MM.1S (cell line): ENCODE results near the gene DHX38.

Source experiments
- DNase-seq: peaks from one replicate; pipeline ENCODE4 v3.0.0-alpha.2; 2015
- H2AFZ ChIP-seq: fragments of 300-600 bp; sonication (generic); 2 replicates; pipeline ENCODE4 v1.6.0; 2016; ENCODE audit warnings: antibody characterized with exemption, low read length
- H3F3A ChIP-seq: fragments of 300-600 bp; sonication (generic); 2 replicates; pipeline ENCODE4 v1.6.1; 2016; ENCODE audit warnings: mild to moderate bottlenecking, antibody characterized with exemption, low read length, moderate library complexity, mixed read lengths; ENCODE audit not compliant: insufficient read depth
- H3K27ac ChIP-seq: fragments of 300-600 bp; sonication (generic); 2 replicates; pipeline ENCODE4 v1.5.1; 2016; ENCODE audit warnings: mild to moderate bottlenecking, low read length
- H3K27me3 ChIP-seq: fragments of 300-600 bp; sonication (generic); replicated peaks from 2 replicates; pipeline ENCODE4 v1.6.0; 2016; ENCODE audit warnings: low read length; ENCODE audit not compliant: insufficient read depth
- H3K36me3 ChIP-seq: fragments of 300-600 bp; sonication (generic); replicated peaks from 2 replicates; pipeline ENCODE4 v1.6.1; 2016; ENCODE audit warnings: mild to moderate bottlenecking, low read length, mixed read lengths; ENCODE audit not compliant: insufficient read depth
- H3K4me1 ChIP-seq: fragments of 300-600 bp; sonication (generic); 2 replicates; pipeline ENCODE4 v1.6.1; 2016; ENCODE audit warnings: low read length, mixed read lengths
- H3K4me2 ChIP-seq: fragments of 300-600 bp; sonication (generic); 2 replicates; pipeline ENCODE4 v1.6.0; 2016; ENCODE audit warnings: low read depth, low read length
- H3K4me3 ChIP-seq: fragments of 300-600 bp; sonication (generic); 2 replicates; pipeline ENCODE4 v1.5.1; 2016; ENCODE audit warnings: low read length, mixed read lengths
- H3K79me2 ChIP-seq: fragments of 300-600 bp; sonication (generic); 2 replicates; pipeline ENCODE4 v1.6.1; 2016; ENCODE audit warnings: mixed run types, low read length, mixed read lengths
- H3K9ac ChIP-seq: fragments of 300-600 bp; sonication (generic); 2 replicates; pipeline ENCODE4 v1.6.1; 2016; ENCODE audit warnings: low read length, mixed read lengths
- H3K9me2 ChIP-seq: fragments of 300-600 bp; sonication (generic); replicated peaks from 2 replicates; pipeline ENCODE4 v1.6.1; 2016; ENCODE audit warnings: mild to moderate bottlenecking, low read length, mixed read lengths; ENCODE audit not compliant: insufficient read depth
- H3K9me3 ChIP-seq: fragments of 300-600 bp; sonication (generic); replicated peaks from 2 replicates; pipeline ENCODE4 v1.6.1; 2016; ENCODE audit warnings: mild to moderate bottlenecking, low read length, mixed read lengths; ENCODE audit not compliant: insufficient read depth
- H4K20me1 ChIP-seq: fragments of 300-600 bp; sonication (generic); 2 replicates; pipeline ENCODE4 v1.6.1; 2016; ENCODE audit warnings: mild to moderate bottlenecking, low read length, moderate library complexity, mixed read lengths; ENCODE audit not compliant: insufficient read depth
- CTCF ChIP-seq: fragments of 300-600 bp; sonication (generic); IDR thresholded peaks from 2 replicates; pipeline ENCODE4 v1.5.1; 2016; ENCODE audit warnings: antibody characterized with exemption, low read length, mixed read lengths
- EZH2 ChIP-seq: fragments of 300-600 bp; sonication (generic); optimal IDR thresholded peaks from 2 replicates; pipeline ENCODE3; 2017; ENCODE audit warnings: low read depth, mild to moderate bottlenecking, antibody characterized with exemption, low read length, mixed read lengths
- EZH2phosphoT487 ChIP-seq: fragments of 300-600 bp; sonication (generic); IDR thresholded peaks from 2 replicates; pipeline ENCODE4 v1.6.1; 2018; ENCODE audit warnings: antibody characterized with exemption, low read length

DHX38 gene

DNA sequence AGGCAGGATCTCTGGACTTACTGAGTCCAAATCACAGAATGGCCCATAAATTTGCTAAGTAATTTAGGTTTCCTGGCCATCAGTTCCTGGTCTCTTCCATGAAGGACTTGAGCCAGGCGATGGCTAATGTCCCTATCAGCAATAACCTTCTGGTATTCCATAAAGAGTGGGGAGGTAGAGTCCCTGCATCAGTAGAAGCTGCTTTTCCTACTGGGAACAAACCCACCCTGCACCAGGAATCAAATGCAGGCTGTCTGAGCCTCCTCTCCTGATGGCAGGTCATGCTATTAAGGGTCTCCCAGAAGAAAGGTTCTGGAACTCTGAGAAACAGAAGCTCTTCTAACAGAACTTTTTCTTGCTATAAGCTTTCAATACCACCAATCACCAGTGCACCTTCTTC is 32.1 kb upstream of the DHX38 start:
- Histone ChIP-seq H3K4me2 (no peak overlapping the region), H3K27ac (no peak overlapping the region), H4K20me1 (no peaks in the 10 kb centered on the region), H3K4me3 (no peak overlapping the region), H2AFZ (no peak overlapping the region), H3K9ac (no peak overlapping the region), H3K36me3 (no peaks in the 10 kb centered on the region), H3K9me2 (no peaks in the 10 kb centered on the region), H3K4me1 (no peaks in the 10 kb centered on the region), H3F3A (no peaks in the 10 kb centered on the region), H3K9me3 (no peaks in the 10 kb centered on the region), H3K79me2 (no peaks in the 10 kb centered on the region), H3K27me3 (no peaks in the 10 kb centered on the region)
- no peak for TF ChIP-seq EZH2
- no peak for TF ChIP-seq CTCF
- TF ChIP-seq EZH2phosphoT487, result no peak
- DNase-seq, result no peak

- no peak for TF ChIP-seq CTCF
- no peak for TF ChIP-seq EZH2phosphoT487
- no peak for TF ChIP-seq EZH2
- H3K9ac ChIP-seq, result no peak overlapping the region
- H3K36me3 ChIP-seq, result no peaks in the 10 kb centered on the region
- H3K4me2 ChIP-seq, result no peak overlapping the region
- no peak overlapping the region for H3K4me3 ChIP-seq
- H3K27me3 ChIP-seq, result no peaks in the 10 kb centered on the region
- H3K9me3 ChIP-seq, result no peaks in the 10 kb centered on the region
- no peaks in the 10 kb centered on the region for H3F3A ChIP-seq
- H3K4me1 ChIP-seq, result no peaks in the 10 kb centered on the region
- H3K27ac ChIP-seq, result no peak overlapping the region
- no peaks in the 10 kb centered on the region for H4K20me1 ChIP-seq
- DNase-seq, result no peak
- H3K79me2 ChIP-seq, result no peaks in the 10 kb centered on the region
- H3K9me2 ChIP-seq, result no peaks in the 10 kb centered on the region
- H2AFZ ChIP-seq, result no peak overlapping the region
These were observed 29.2 kb upstream of the DHX38 start for GRCh38 chr16:72064361-72064894.

DNA sequence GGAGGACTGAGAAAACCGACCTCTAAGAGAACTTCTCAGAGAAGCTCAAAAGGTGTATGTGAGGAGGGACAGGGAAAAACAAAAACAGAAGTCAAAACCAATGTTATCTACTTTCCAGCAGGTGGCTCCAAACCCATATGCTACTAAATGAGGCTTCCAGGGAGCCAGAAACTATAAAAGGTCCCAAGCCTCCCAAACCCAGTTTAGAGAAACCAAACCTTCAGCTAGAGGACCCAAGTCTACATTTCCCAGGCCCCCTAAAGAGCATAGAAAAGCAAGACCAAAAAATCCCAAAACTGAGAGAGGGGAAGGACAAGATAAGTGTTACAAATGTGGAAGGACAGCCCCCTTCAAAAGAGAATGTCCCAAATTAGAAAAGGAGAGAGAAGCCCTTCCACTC is 26.9 kb upstream of the DHX38 start:
- no peaks in the 10 kb centered on the region for H4K20me1 ChIP-seq

More for the DNA sequence above, 26.9 kb upstream of the DHX38 start:
- Histone ChIP-seq H2AFZ (no peak overlapping the region), H3K9me2 (no peaks in the 10 kb centered on the region), H3K4me2 (no peak overlapping the region), H3K4me1 (no peaks in the 10 kb centered on the region), H3K27me3 (no peaks in the 10 kb centered on the region), H3K9ac (no peak overlapping the region), H3K27ac (no peak overlapping the region), H3K36me3 (no peaks in the 10 kb centered on the region), H3K79me2 (no peaks in the 10 kb centered on the region), H3F3A (no peaks in the 10 kb centered on the region), H3K9me3 (no peaks in the 10 kb centered on the region), H3K4me3 (no peak overlapping the region)
- peak; percentile 41 for DNase-seq
- TF ChIP-seq CTCF, result peak; percentile 63
- no peak for TF ChIP-seq EZH2
